Measurements from ENCODE around the gene C20orf144. TPM values are rescaled to one million over a fixed set of nuclear protein-coding genes. Genes with fewer than 3 reads are reported as not detected.

Gene C20orf144
- total and polyA plus RNA-seq, 9 of the 15 experiments (the other 6 are each of a cell fraction or from before 2014, with no cell fraction given), result 0.04 to 0.23 (median 0.11) TPM; not detected in 2

- no peak overlapping the region for H3K4me2 ChIP-seq (ENCODE audit: insufficient read depth, low read length)
- ATAC-seq (no peak), DNase-seq (ENCODE audit: extremely low read depth in 1 of 4, low spot score in 3 of 4) (peak in 3 of 4 experiments; percentile 10 to 45 (median 11)), FAIRE-seq (peak; percentile 71)
- ChIA-PET CTCF (ENCODE audit: low intra/inter-chr PET ratio) (no interaction called here), POLR2A (interaction anchor here (0.6 to 1.6 kb wide), 4 partner anchors 42 to 1198 kb away, joined by 4 to 5 read pairs (median 4); partner anchors contain the start of gene PXMP4)
- intact Hi-C loops (cut with micrococcal nuclease), result no loop called here
- H3K4me1 ChIP-seq (replicated peaks in 1 of 2; ENCODE audit: control insufficient read depth in 2 of 2, insufficient read depth in 2 of 2, low read length in 2 of 2), result peaks cover 5 to 51% of the 10 kb centered on the region in 2 experiments; a peak in 4 of 5 replicates
- peaks cover 14% of the 10 kb centered on the region; the same call in 1 of the 2 replicates for H4K20me1 ChIP-seq (replicated peaks; ENCODE audit: control insufficient read depth, insufficient read depth, low read length)
- no TSS peak for BruUV-seq (replicated peaks)
- TF ChIP-seq ZNF764 (CRISPR knock-in tag; IDR thresholded peaks at IDR 0.05; ENCODE audit: low read depth), result no peak
- TF ChIP-seq TFAP4 (CRISPR knock-in tag; IDR thresholded peaks at IDR 0.05; ENCODE audit: borderline replicate concordance), result peak; percentile 45; the same call in 1 of the 2 replicates
- no peak for TF ChIP-seq KAT8 (IDR thresholded peaks at IDR 0.05; ENCODE audit: low read depth)
- TF ChIP-seq POLR2G (IDR thresholded peaks at IDR 0.05; ENCODE audit: low read depth, low read length), result peak; percentile 36; the same call in 1 of the 2 replicates
- TF ChIP-seq KDM1A (IDR thresholded peaks at IDR 0.05), result 0 out of 4 replicates have a peak, but pooled peaks of 1 of the 2 experiments have one; percentile 28
- no peak for TF ChIP-seq SMARCC2 (IDR thresholded peaks at IDR 0.05; ENCODE audit: low read depth)
- TF ChIP-seq CBFA2T3 (IDR thresholded peaks at IDR 0.05), result peak; percentile 68
- TF ChIP-seq DNMT1 (IDR thresholded peaks at IDR 0.05), result no peak
- TF ChIP-seq NCOA6 (IDR thresholded peaks at IDR 0.05), result no peak
- TF ChIP-seq CBFA2T2 (conservative IDR thresholded peaks at IDR 0.05), result peak; percentile 56
- TF ChIP-seq SMARCA4 (IDR thresholded peaks at IDR 0.05), result no peak
- no peak for TF ChIP-seq NBN (IDR thresholded peaks at IDR 0.05; ENCODE audit: low read depth)
- TF ChIP-seq NRF1 (conservative IDR thresholded peaks at IDR 0.05 in 1 of 2, IDR thresholded peaks at IDR 0.05 in 1 of 2), result peak; percentile 19 to 34; a peak in 2 of 4 replicates
- TF ChIP-seq ZNF316 (IDR thresholded peaks at IDR 0.05), result 0 out of 2 replicates have a peak, but pooled peaks have one; percentile 35
- no peak for TF ChIP-seq MTA3 (IDR thresholded peaks at IDR 0.05; ENCODE audit: borderline replicate concordance)
- no peak overlapping the region for H3K4me3 ChIP-seq
- no peaks in the 10 kb centered on the region for H3K27me3 ChIP-seq (ENCODE audit: control insufficient read depth in 2 of 2, insufficient read depth in 2 of 2, low read length in 2 of 2)
- peaks cover 50% of the 10 kb centered on the region; the same call in 2 of the 3 replicates for H3K36me3 ChIP-seq (ENCODE audit: control insufficient read depth, insufficient read depth, low read length)
- peaks cover 22% of the 10 kb centered on the region for H3K79me2 ChIP-seq (ENCODE audit: control insufficient read depth, insufficient read depth, low read length)
- in situ Hi-C loops (cut with MboI), result no loop called here
- H3K9me1 ChIP-seq (ENCODE audit: control insufficient read depth, insufficient read depth, low read length), result no peaks in the 10 kb centered on the region
- WGBS (ENCODE audit: insufficient coverage, low coverage, missing lambda C conversion rate), result 61% methylated on average over 13 of the region's 15 CpGs
- H3K9me3 ChIP-seq (replicated peaks; ENCODE audit: control insufficient read depth, insufficient read depth, low read depth, low read length), result no peaks in the 10 kb centered on the region
- H2AFZ ChIP-seq (ENCODE audit: low read depth, low read length), result no peak overlapping the region
- H3K27ac ChIP-seq (ENCODE audit: extremely low read depth, low read depth, low read length), result no peak overlapping the region
- peak overlapping the region in 1 of 2 experiments; percentile 79; a peak in 2 of 4 replicates for H3K9ac ChIP-seq (ENCODE audit: insufficient read depth in 1 of 2, low read depth in 2 of 2, low read length in 2 of 2)
Observed at GRCh38 chr20:33677991-33678702, 16.0 kb downstream of the C20orf144 start.

All from K562 (cell line).